H1 (cell line): ENCODE data around the gene RHBDD2. TPM values are rescaled to one million over a fixed set of nuclear protein-coding genes. Genes with fewer than 3 reads are reported as not detected.

Source experiments
- CTCF ChIA-PET: fragments of 300-600 bp; sonication (Branson Sonifier 250); formaldehyde crosslinking; loops from one replicate; lab custom pipeline; 2021; ENCODE audit not compliant: partially characterized antibody; lab: Charles Lee
- POLR2A ChIA-PET: fragments of 300-600 bp; sonication (Branson Sonifier 250); formaldehyde crosslinking; loops from one replicate; lab custom pipeline; 2021; ENCODE audit warnings: inconsistent platforms; ENCODE audit not compliant: partially characterized antibody; lab: Charles Lee
- DNase-seq, 2 experiments: peaks; one replicate each; pipeline versions ENCODE4 v3.0.0 to v3.0.0-alpha.2; 2010 to 2022; ENCODE audit warnings: low spot score in 2 of 2, low read depth in 1 of 2, mixed read lengths in 1 of 2
- FAIRE-seq: peaks from 2 replicates; lab custom pipeline; 2011; peaks lifted over from hg19 to GRCh38; lab: Jason Lieb, UNC
- H2AFZ ChIP-seq: 2 replicates; pipeline ENCODE4 v1.8.1; 2012; ENCODE audit warnings: low read length, inconsistent platforms
- H2AK5ac ChIP-seq: 2 replicates; pipeline ENCODE4 v1.6.1; 2013; ENCODE audit warnings: low read depth, low read length
- H2BK120ac ChIP-seq: replicated peaks from 2 replicates; pipeline ENCODE3; 2013; ENCODE audit warnings: low read depth, low read length, inconsistent platforms
- H2BK12ac ChIP-seq: 2 replicates; pipeline ENCODE4 v1.6.1; 2013; ENCODE audit warnings: low read depth, low read length
- H2BK15ac ChIP-seq: 2 replicates; pipeline ENCODE4 v1.6.1; 2013; ENCODE audit warnings: low read length
- H2BK20ac ChIP-seq: 2 replicates; pipeline ENCODE4 v1.6.1; 2013; ENCODE audit warnings: low read length
- H2BK5ac ChIP-seq: 2 replicates; pipeline ENCODE4 v1.6.1; 2013; ENCODE audit warnings: low read depth, low read length
- H3K14ac ChIP-seq: 2 replicates; pipeline ENCODE4 v1.6.1; 2013; ENCODE audit warnings: inconsistent platforms; ENCODE audit not compliant: insufficient read length
- H3K18ac ChIP-seq: 2 replicates; pipeline ENCODE4 v1.6.1; 2013; ENCODE audit warnings: low read length; ENCODE audit errors: extremely low read depth
- H3K23ac ChIP-seq: 2 replicates; pipeline ENCODE4 v1.6.1; 2013; ENCODE audit warnings: inconsistent platforms; ENCODE audit not compliant: insufficient read length
- H3K23me2 ChIP-seq: 2 replicates; pipeline ENCODE4 v1.6.1; 2013; ENCODE audit warnings: low read depth, low read length
- H3K27ac ChIP-seq: 2 replicates; pipeline ENCODE4 v1.6.1; 2011; ENCODE audit warnings: low read depth, low read length, inconsistent platforms
- H3K27me3 ChIP-seq, 4 experiments: replicated peaks in 1 of 4; 1 replicate in 1 of 4; 2 replicates in 3 of 4; pipeline versions ENCODE4 v1.6.1 to v1.8.1; 2011 to 2013; ENCODE audit warnings: low read length in 3 of 4, mild to moderate bottlenecking in 3 of 4, inconsistent platforms in 2 of 4, mixed read lengths in 2 of 4, moderate library complexity in 1 of 4; ENCODE audit not compliant: control insufficient read depth in 3 of 4, insufficient read depth in 3 of 4; ENCODE audit errors: extremely low read depth in 1 of 4
- H3K36me3 ChIP-seq, 4 experiments: 2 replicates each; pipeline versions ENCODE4 v1.6.1 to v1.8.1; 2011 to 2013; ENCODE audit warnings: mild to moderate bottlenecking in 4 of 4, low read length in 3 of 4, moderate library complexity in 2 of 4, control low read depth in 1 of 4, inconsistent platforms in 1 of 4; ENCODE audit not compliant: insufficient read depth in 4 of 4, control insufficient read depth in 2 of 4
- H3K4ac ChIP-seq: replicated peaks from 2 replicates; pipeline ENCODE3; 2013; ENCODE audit warnings: low read length, low read depth, mixed read lengths, inconsistent platforms; ENCODE audit not compliant: insufficient read length
- H3K4me1 ChIP-seq, 4 experiments: replicated peaks in 1 of 4; 1 replicate in 1 of 4; 2 replicates in 3 of 4; pipeline versions ENCODE4 v1.6.1 to v1.8.1; 2011 to 2013; ENCODE audit warnings: low read length in 3 of 4, inconsistent platforms in 2 of 4, mixed read lengths in 1 of 4; ENCODE audit not compliant: insufficient read depth in 4 of 4, control insufficient read depth in 3 of 4
- H3K4me2 ChIP-seq, 2 experiments: 2 replicates each; pipeline versions ENCODE4 v1.6.1 to v1.8.1; 2011 to 2013; ENCODE audit warnings: low read depth in 2 of 2, low read length in 2 of 2, control low read depth in 1 of 2, inconsistent platforms in 1 of 2, mild to moderate bottlenecking in 1 of 2; ENCODE audit not compliant: insufficient read depth in 1 of 2
- H3K4me3 ChIP-seq, 4 experiments: fragments of 200-600, 300-600 bp in 1 of 4; sonication (generic), shearing (Covaris generic), sonication (Bioruptor Twin) in 1 of 4; 2 replicates each; pipeline versions ENCODE4 v1.5.1 to v1.8.1; 2011 to 2016; ENCODE audit warnings: low read length in 4 of 4, low read depth in 3 of 4, control low read depth in 2 of 4, inconsistent platforms in 2 of 4, mild to moderate bottlenecking in 2 of 4, mixed read lengths in 1 of 4, moderate library complexity in 1 of 4; ENCODE audit not compliant: insufficient read depth in 2 of 4; ENCODE audit errors: extremely low read depth in 1 of 4
- H3K56ac ChIP-seq: replicated peaks from 2 replicates; pipeline ENCODE3; 2013; ENCODE audit warnings: low read depth, mild to moderate bottlenecking, mixed read lengths, low read length, inconsistent platforms; ENCODE audit not compliant: insufficient read length
- H3K79me1 ChIP-seq: 2 replicates; pipeline ENCODE4 v1.6.1; 2013; ENCODE audit warnings: low read depth, low read length, control low read depth
- H3K79me2 ChIP-seq, 2 experiments: 2 replicates each; pipeline versions ENCODE4 v1.6.1 to v1.8.1; 2012 to 2013; ENCODE audit warnings: low read length in 2 of 2, mild to moderate bottlenecking in 2 of 2, inconsistent platforms in 1 of 2; ENCODE audit not compliant: insufficient read depth in 2 of 2, control insufficient read depth in 1 of 2
- H3K9ac ChIP-seq, 4 experiments: replicated peaks in 1 of 4; 1 replicate in 1 of 4; 2 replicates in 3 of 4; pipeline versions ENCODE4 v1.6.1 to v1.8.1; 2011 to 2013; ENCODE audit warnings: low read depth in 3 of 4, low read length in 3 of 4, control low read depth in 2 of 4, mild to moderate bottlenecking in 2 of 4, moderate library complexity in 2 of 4, inconsistent platforms in 1 of 4; ENCODE audit errors: extremely low read depth in 1 of 4
- H3K9me3 ChIP-seq, 2 experiments: 2 replicates each; pipeline versions ENCODE4 v1.6.1 to v1.8.1; 2012 to 2013; ENCODE audit warnings: mild to moderate bottlenecking in 2 of 2, moderate library complexity in 2 of 2, control low read depth in 1 of 2, inconsistent platforms in 1 of 2, low read depth in 1 of 2, low read length in 1 of 2, mixed read lengths in 1 of 2; ENCODE audit not compliant: insufficient read depth in 2 of 2
- H4K20me1 ChIP-seq, 2 experiments: replicated peaks in 1 of 2; 2 replicates each; pipeline versions ENCODE3 to v1.8.1; 2011 to 2013; ENCODE audit warnings: inconsistent platforms in 2 of 2, low read length in 2 of 2, mild to moderate bottlenecking in 1 of 2; ENCODE audit not compliant: insufficient read depth in 2 of 2, control insufficient read depth in 1 of 2
- H4K5ac ChIP-seq: 2 replicates; pipeline ENCODE4 v1.6.1; 2013; ENCODE audit warnings: low read length, low read depth, mixed read lengths, inconsistent platforms; ENCODE audit not compliant: insufficient read length
- H4K8ac ChIP-seq: 2 replicates; pipeline ENCODE4 v1.8.0; 2013; ENCODE audit warnings: mild to moderate bottlenecking, moderate library complexity, low read length, inconsistent platforms; ENCODE audit not compliant: insufficient read depth; ENCODE audit errors: extremely low read depth
- H4K91ac ChIP-seq: replicated peaks from 2 replicates; pipeline ENCODE3; 2013; ENCODE audit warnings: low read length, mixed read lengths, inconsistent platforms; ENCODE audit not compliant: insufficient read length
- BCL11A ChIP-seq, 2 experiments: IDR thresholded peaks; one replicate each; pipeline ENCODE4 v1.6.1; 2011; ENCODE audit warnings: low read depth in 2 of 2, low read length in 2 of 2, mild to moderate bottlenecking in 2 of 2
- CBX8 ChIP-seq: fragments of 300-800, 300-1000 bp; sonication (generic); IDR thresholded peaks from 2 replicates; pipeline ENCODE4 v1.7.1; 2016; ENCODE audit warnings: low read depth, low read length, borderline replicate concordance
- CREB1 ChIP-seq: IDR thresholded peaks from 2 replicates; pipeline ENCODE4 v1.6.1; 2012; ENCODE audit warnings: inconsistent platforms
- EGR1 ChIP-seq: IDR thresholded peaks from 2 replicates; pipeline ENCODE4 v1.6.1; 2011; ENCODE audit warnings: low read depth, low read length, borderline replicate concordance
- GABPA ChIP-seq: IDR thresholded peaks from 2 replicates; pipeline ENCODE4 v1.6.1; 2011; ENCODE audit warnings: mild to moderate bottlenecking, low read length, moderate library complexity, borderline replicate concordance; ENCODE audit not compliant: insufficient read depth
- HDAC6 ChIP-seq: IDR thresholded peaks from one replicate; pipeline ENCODE4 v1.7.1; 2012; ENCODE audit warnings: low read depth, mild to moderate bottlenecking, inconsistent platforms, low read length, moderate library complexity
- KDM4A ChIP-seq: IDR thresholded peaks from one replicate; pipeline ENCODE4 v1.7.1; 2012; ENCODE audit warnings: low read depth, mild to moderate bottlenecking, moderate library complexity, low read length, inconsistent platforms; ENCODE audit not compliant: severe bottlenecking
- KDM5A ChIP-seq: fragments of 200-600 bp; IDR thresholded peaks from 2 replicates; pipeline ENCODE4 v1.7.1; 2012; ENCODE audit warnings: mild to moderate bottlenecking, low read length, inconsistent platforms, mixed read lengths
- NANOG ChIP-seq: IDR thresholded peaks from 2 replicates; pipeline ENCODE4 v1.6.1; 2011; ENCODE audit warnings: low read length, low read depth, mild to moderate bottlenecking, inconsistent platforms; ENCODE audit not compliant: insufficient read depth, poor library complexity, severe bottlenecking
- POLR2A ChIP-seq, 2 experiments: IDR thresholded peaks; 1 replicate in 1 of 2; 2 replicates in 1 of 2; pipeline ENCODE4 v1.6.1; 2011; ENCODE audit warnings: low read depth in 2 of 2, low read length in 2 of 2, mild to moderate bottlenecking in 2 of 2; ENCODE audit errors: control extremely low read depth in 1 of 2
- SIN3A ChIP-seq, 2 experiments: IDR thresholded peaks in 1 of 2; conservative IDR thresholded peaks in 1 of 2; 2 replicates each; pipeline ENCODE4 v1.6.1; 2011 to 2012; ENCODE audit warnings: low read length in 2 of 2, improper control_type of control experiment in 1 of 2, low read depth in 1 of 2, mild to moderate bottlenecking in 1 of 2
- SIRT6 ChIP-seq: IDR thresholded peaks from one replicate; pipeline ENCODE4 v1.7.1; 2012; ENCODE audit warnings: low read length, inconsistent platforms
- SIX5 ChIP-seq: IDR thresholded peaks from 2 replicates; pipeline ENCODE4 v1.6.1; 2011; ENCODE audit warnings: mild to moderate bottlenecking, low read depth, low read length
- TCF12 ChIP-seq: IDR thresholded peaks from 2 replicates; pipeline ENCODE4 v1.6.1; 2011; ENCODE audit warnings: low read depth, mild to moderate bottlenecking, low read length
- WGBS, 2 experiments: shearing (Covaris generic) in 1 of 2; methylation state at CpG; one replicate each; pipeline versions ENCODE4 v1.1.6 to v1.1.7; 2013 to 2015; ENCODE audit warnings: low lambda C conversion rate in 2 of 2, mixed read lengths in 2 of 2, inconsistent platforms in 1 of 2, low coverage in 1 of 2, missing lambda C conversion rate in 1 of 2; ENCODE audit not compliant: insufficient replicate concordance in 2 of 2, insufficient coverage in 1 of 2, insufficient read length in 1 of 2; ENCODE audit errors: extremely low coverage in 1 of 2, missing lambda C conversion rate in 1 of 2; 5-methylcytosine and 5-hydroxymethylcytosine counted together
- polyA plus RNA-seq, 7 experiments: library from polyadenylated mRNA; depleted of rRNA in 3 of 7; stranded (reverse) in 5 of 7; unstranded in 2 of 7; fragments of >200 nt in 5 of 7; fragments of 200-250 nt in 2 of 7; gene quantifications; 1 replicate in 5 of 7; 2 replicates in 1 of 7; 4 replicates in 1 of 7; pipeline versions ENCODE4 v1.2.1 to v1.2.3, GENCODE V29; 2011 to 2013; ENCODE audit warnings: missing spikeins in 2 of 7, mixed read lengths in 2 of 7
- total RNA-seq: library from RNA; stranded (reverse); fragmentation: NEBNext Ultra II Directional; extraction: Animal tissue kit (Norgen Biotek cat#: 25700); gene quantifications from 2 replicates; pipeline ENCODE4 v1.2.1, GENCODE V29; 2021

Gene RHBDD2
- total and polyA plus RNA-seq, 2 of the 8 experiments (the other 6 are each of a cell fraction or from before 2014, with no cell fraction given): 28.3 to 65.5 TPM

GRCh38 chr7:75906991-75907667 lies 28.3 kb downstream of the RHBDD2 start:
- H2BK20ac ChIP-seq: no peak overlapping the region
- H3K4me3 ChIP-seq: no peak overlapping the region
- H3K18ac ChIP-seq: no peak overlapping the region
- H2AFZ ChIP-seq: no peak overlapping the region
- H3K23me2 ChIP-seq: no peaks in the 10 kb centered on the region
- no peak overlapping the region for H3K27ac ChIP-seq
- no peak overlapping the region for H3K4ac ChIP-seq
- no peak overlapping the region for H3K9ac ChIP-seq
- no peak overlapping the region for H2AK5ac ChIP-seq
- no peak overlapping the region for H2BK120ac ChIP-seq
- H3K79me1 ChIP-seq: no peaks in the 10 kb centered on the region
- peaks cover 0 to 8% (median 5%) of the 10 kb centered on the region in 4 experiments; a peak in 5 of 7 replicates for H3K4me1 ChIP-seq
- H3K36me3 ChIP-seq: no peaks in the 10 kb centered on the region
- H4K20me1 ChIP-seq: no peaks in the 10 kb centered on the region
- H3K27me3 ChIP-seq: no peaks in the 10 kb centered on the region
- ChIA-PET CTCF (interaction anchor here (1.3 kb wide), 1 partner anchor 35 kb away, joined by 3 read pairs; no protein-coding TSS in a partner anchor), POLR2A (interaction anchor here (1.5 to 5.4 kb wide), 3 partner anchors 8 to 18 kb away, joined by 3 to 43 read pairs (median 13); partner anchors contain the start of gene POR)
- H2BK12ac ChIP-seq: no peak overlapping the region
- H3K79me2 ChIP-seq: no peaks in the 10 kb centered on the region
- no peak overlapping the region for H4K91ac ChIP-seq
- FAIRE-seq (no peak), DNase-seq (no peak)
- no peak overlapping the region for H4K5ac ChIP-seq
- 0 out of 2 replicates have a peak overlapping the region, but pooled peaks have one; percentile 19 for H2BK15ac ChIP-seq
- H3K56ac ChIP-seq: no peak overlapping the region
- H3K23ac ChIP-seq: no peak overlapping the region
- H4K8ac ChIP-seq: no peak overlapping the region
- H3K9me3 ChIP-seq: no peaks in the 10 kb centered on the region
- WGBS, 2 experiments: 92% methylated on average over 10 of the region's 10 CpGs; no CpG with 5 or more reads in 1 of the 2 experiments
- no peak overlapping the region for H2BK5ac ChIP-seq
- H3K4me2 ChIP-seq: no peak overlapping the region
- H3K14ac ChIP-seq: no peak overlapping the region
- no peak for TF ChIP-seq POLR2A (IDR thresholded peaks at IDR 0.05; ENCODE audit: control extremely low read depth in 1 of 2, low read depth in 2 of 2, low read length in 2 of 2)
- no peak for TF ChIP-seq EGR1
- no peak for TF ChIP-seq SIRT6
- TF ChIP-seq KDM5A: no peak
- no peak for TF ChIP-seq NANOG
- no peak for TF ChIP-seq CREB1
- TF ChIP-seq TCF12: no peak
- TF ChIP-seq CBX8: no peak
- TF ChIP-seq HDAC6: no peak
- no peak for TF ChIP-seq KDM4A
- TF ChIP-seq GABPA: no peak
- no peak for TF ChIP-seq SIN3A (conservative IDR thresholded peaks at IDR 0.05 in 1 of 2, IDR thresholded peaks at IDR 0.05 in 1 of 2; ENCODE audit: low read depth in 1 of 2, low read length in 2 of 2)
- TF ChIP-seq BCL11A (IDR thresholded peaks at IDR 0.05; ENCODE audit: low read depth in 2 of 2, low read length in 2 of 2): no peak
- TF ChIP-seq SIX5: no peak
